Endothelial cell of umbilical vein (primary cell): ENCODE results near the gene MUCL3. TPM values are rescaled to one million over a fixed set of nuclear protein-coding genes. Genes with fewer than 3 reads are reported as not detected.
"Not testable (repeated sequence)": the region's sequence is repeated elsewhere in the genome, so short reads cannot be mapped to it uniquely, and the experiment has no call there.

Source experiments
- BruUV-seq: library from RNA; stranded (reverse); fragments of 400-500 nt; replicated peaks from 2 replicates; lab custom pipeline; 2021; lab: Mats Ljungman, UMichigan
- CTCF ChIA-PET: fragments of 300-600, 350-600 bp; sonication (Branson Sonifier 250); formaldehyde crosslinking; loops from one replicate; lab custom pipeline; 2021; ENCODE audit warnings: antibody characterized with exemption, inconsistent platforms; lab: Charles Lee
- POLR2A ChIA-PET: fragments of 300-600, 350-600 bp; sonication (Branson Sonifier 250); formaldehyde crosslinking; loops from one replicate; lab custom pipeline; 2021; ENCODE audit warnings: antibody characterized with exemption, inconsistent platforms; lab: Charles Lee
- DNase-seq: peaks from one replicate; pipeline ENCODE4 v3.0.0-alpha.2; 2011; ENCODE audit warnings: low read depth, low spot score
- FAIRE-seq: peaks from 2 replicates; lab custom pipeline; 2011; peaks lifted over from hg19 to GRCh38; lab: Jason Lieb, UNC
- H2AFZ ChIP-seq: 2 replicates; pipeline ENCODE4 v1.6.0; 2012; ENCODE audit warnings: low read depth, low read length, control low read depth, inconsistent platforms
- H3K27ac ChIP-seq: 2 replicates; pipeline ENCODE4 v1.5.1; 2011; ENCODE audit warnings: low read depth, mild to moderate bottlenecking, control low read depth, low read length, moderate library complexity; ENCODE audit not compliant: insufficient read depth
- H3K27me3 ChIP-seq, 2 experiments: 2 replicates each; pipeline versions ENCODE4 v1.6.0 to v1.6.1; 2011; ENCODE audit warnings: low read length in 2 of 2, mixed read lengths in 1 of 2; ENCODE audit not compliant: control insufficient read depth in 2 of 2, insufficient read depth in 2 of 2
- H3K36me3 ChIP-seq, 2 experiments: 2 replicates in 1 of 2; 3 replicates in 1 of 2; pipeline ENCODE4 v1.5.1; 2011; ENCODE audit warnings: low read length in 2 of 2, mild to moderate bottlenecking in 1 of 2, moderate library complexity in 1 of 2; ENCODE audit not compliant: control insufficient read depth in 2 of 2, insufficient read depth in 2 of 2; ENCODE audit errors: extremely low read depth in 1 of 2
- H3K4me1 ChIP-seq: 3 replicates; pipeline ENCODE4 v1.5.1; 2011; ENCODE audit warnings: mild to moderate bottlenecking, low read length; ENCODE audit not compliant: control insufficient read depth, insufficient read depth; ENCODE audit errors: extremely low read depth
- H3K4me2 ChIP-seq: 2 replicates; pipeline ENCODE4 v1.6.1; 2011; ENCODE audit warnings: low read length, control low read depth, mixed read lengths; ENCODE audit not compliant: insufficient read depth
- H3K4me3 ChIP-seq, 3 experiments: fragments of 200-600 bp in 1 of 3; sonication (generic), shearing (Covaris generic) in 1 of 3; replicated peaks in 1 of 3; 2 replicates each; pipeline ENCODE4 v1.5.1; 2011 to 2016; ENCODE audit warnings: control low read depth in 3 of 3, low read length in 3 of 3, mild to moderate bottlenecking in 2 of 3, inconsistent platforms in 1 of 3, low read depth in 1 of 3, moderate library complexity in 1 of 3; ENCODE audit not compliant: insufficient read depth in 1 of 3
- H3K79me2 ChIP-seq: 2 replicates; pipeline ENCODE4 v1.6.0; 2012; ENCODE audit warnings: low read length, inconsistent platforms; ENCODE audit not compliant: control insufficient read depth, insufficient read depth
- H3K9ac ChIP-seq: replicated peaks from 2 replicates; pipeline ENCODE3; 2011; ENCODE audit warnings: low read length, control low read depth; ENCODE audit not compliant: insufficient read depth; ENCODE audit errors: extremely low read depth
- H3K9me1 ChIP-seq: replicated peaks from 3 replicates; pipeline ENCODE4 v1.6.0; 2011; ENCODE audit warnings: mild to moderate bottlenecking, low read length; ENCODE audit not compliant: control insufficient read depth, insufficient read depth; ENCODE audit errors: extremely low read depth
- H3K9me3 ChIP-seq: replicated peaks from 2 replicates; pipeline ENCODE4 v1.5.1; 2012; ENCODE audit warnings: low read length, inconsistent platforms; ENCODE audit not compliant: control insufficient read depth, insufficient read depth
- H4K20me1 ChIP-seq: replicated peaks from 2 replicates; pipeline ENCODE3; 2011; ENCODE audit warnings: mild to moderate bottlenecking, low read length; ENCODE audit not compliant: control insufficient read depth, insufficient read depth; ENCODE audit errors: extremely low read depth
- GATA2 ChIP-seq: IDR thresholded peaks from 2 replicates; pipeline ENCODE4 v1.7.0; 2011; ENCODE audit warnings: low read depth, mild to moderate bottlenecking, moderate library complexity, mixed read lengths, low read length; ENCODE audit not compliant: insufficient read length, insufficient read depth
- JUN ChIP-seq: IDR thresholded peaks from 2 replicates; pipeline ENCODE4 v1.6.1; 2011; ENCODE audit warnings: borderline replicate concordance, low read depth; ENCODE audit not compliant: insufficient read length, insufficient read depth
- MYC ChIP-seq: IDR thresholded peaks from one replicate; pipeline ENCODE4 v1.6.1; 2011; ENCODE audit warnings: mild to moderate bottlenecking, low read depth, low read length
- dilution Hi-C: fragments of 300-500 bp; cut with MboI; formaldehyde crosslinking; loops from one replicate; pipeline ENCODE4 v1.15.0; 2019; ENCODE audit warnings: low sequenced_read_pairs; ENCODE audit not compliant: extremely low pct_ligation_motif_present
- intact Hi-C: fragments of 100-400 bp; cut with micrococcal nuclease; formaldehyde crosslinking; loops from one replicate; pipeline ENCODE4 v1.10.0; 2022
- polyA plus RNA-seq, 4 experiments: library from polyadenylated mRNA; depleted of rRNA in 3 of 4; stranded (reverse) in 3 of 4; unstranded in 1 of 4; fragments of >200 nt; gene quantifications; 2 replicates each; pipeline versions ENCODE4 v1.2.1 to v1.2.3, GENCODE V29; 2011 to 2012; ENCODE audit warnings: missing spikeins in 1 of 4
- total RNA-seq: library from RNA; stranded (reverse); gene quantifications from 2 replicates; pipeline ENCODE4 v1.2.3, GENCODE V29; 2021
- TF ChIP-seq, protein P1 (sequence below): IDR thresholded peaks from 2 replicates; pipeline ENCODE4 v1.6.1; 2011; ENCODE audit not compliant: insufficient read depth, insufficient read length

The MUCL3 gene
- total and polyA plus RNA-seq, 2 donors (not counting 3 experiments of a cell fraction or from before 2014, with no cell fraction given) = not detected

GRCh38 chr6:30922447-30922852 is 18.3 kb upstream of the MUCL3 start:
- intact Hi-C loops = no loop called here
- H3K9ac ChIP-seq = no peak overlapping the region
- FAIRE-seq = no peak

DNA sequence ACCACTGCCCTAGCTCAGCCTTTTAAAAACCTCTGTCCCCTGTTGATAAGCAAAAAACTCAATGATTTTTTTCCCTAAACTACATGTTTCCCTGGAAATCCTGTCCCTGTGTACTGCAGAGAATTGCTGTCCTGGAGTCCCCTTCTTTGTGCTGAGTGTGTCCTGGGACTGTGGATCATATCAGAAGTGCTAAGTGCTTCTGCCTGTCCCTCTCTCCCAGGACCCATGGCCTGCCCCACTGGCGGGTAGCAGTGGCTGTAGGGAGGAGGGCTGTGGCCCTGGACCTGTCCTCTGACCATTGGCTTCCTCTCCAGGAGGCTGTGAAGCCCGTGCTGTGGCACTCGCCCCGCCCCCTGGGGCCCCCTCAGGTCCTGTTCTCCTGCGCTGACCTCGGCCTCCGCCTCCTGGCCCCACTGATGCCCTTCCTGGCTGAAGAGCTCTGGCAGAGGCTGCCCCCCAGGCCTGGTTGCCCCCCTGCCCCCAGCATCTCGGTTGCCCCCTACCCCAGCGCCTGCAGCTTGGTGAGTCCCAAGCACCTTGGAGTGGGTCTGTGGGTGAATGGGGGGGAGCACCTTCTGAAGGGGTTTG is 16.6 kb upstream of the MUCL3 start:
- H3K27me3 ChIP-seq, H3K9me1 ChIP-seq, dilution Hi-C loops, BruUV-seq, H3K79me2 ChIP-seq, H3K4me3 ChIP-seq, H3K4me1 ChIP-seq, H2AFZ ChIP-seq, H4K20me1 ChIP-seq, intact Hi-C loops, POLR2A ChIA-PET, H3K4me2 ChIP-seq, H3K9ac ChIP-seq, H3K9me3 ChIP-seq, DNase-seq, H3K27ac ChIP-seq, FAIRE-seq: not testable (repeated sequence)
- peaks cover 2 to 53% of the 10 kb centered on the region in 2 experiments for H3K36me3 ChIP-seq
- CTCF ChIA-PET = interaction anchor here (1.8 kb wide), 1 partner anchor 164 kb away, joined by 6 read pairs; no protein-coding TSS in a partner anchor

More at GRCh38 chr6:30922447-30922852, 18.3 kb upstream of the MUCL3 start:
- ChIA-PET POLR2A (no interaction called here), CTCF (interaction anchor here (1.3 to 1.8 kb wide), 2 partner anchors 158 to 165 kb away, joined by 3 to 6 read pairs; no protein-coding TSS in a partner anchor)
- no peak overlapping the region for H3K27ac ChIP-seq
- TF ChIP-seq GATA2 = no peak
- TF ChIP-seq MYC = no peak
- no peak for TF ChIP-seq JUN
- TF ChIP-seq, protein P1, sequence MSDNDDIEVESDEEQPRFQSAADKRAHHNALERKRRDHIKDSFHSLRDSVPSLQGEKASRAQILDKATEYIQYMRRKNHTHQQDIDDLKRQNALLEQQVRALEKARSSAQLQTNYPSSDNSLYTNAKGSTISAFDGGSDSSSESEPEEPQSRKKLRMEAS = no peak
- H2AFZ ChIP-seq = no peak overlapping the region
- no peaks in the 10 kb centered on the region for H3K4me1 ChIP-seq
- H3K79me2 ChIP-seq = no peaks in the 10 kb centered on the region
- H3K4me3 ChIP-seq = no peak overlapping the region
- H3K36me3 ChIP-seq = peaks cover 2 to 56% of the 10 kb centered on the region in 2 experiments
- no peak for DNase-seq
- TSS peak; percentile 5 for BruUV-seq
- H3K9me1 ChIP-seq = no peaks in the 10 kb centered on the region
- H4K20me1 ChIP-seq = no peaks in the 10 kb centered on the region
- no peak overlapping the region for H3K4me2 ChIP-seq
- no peaks in the 10 kb centered on the region for H3K9me3 ChIP-seq
- no peaks in the 10 kb centered on the region for H3K27me3 ChIP-seq
- dilution Hi-C loops = no loop called here
